Kidney (tissue), 14 donors: Measurements from ENCODE around the gene AJAP1. TPM values are rescaled to one million over a fixed set of nuclear protein-coding genes. Genes with fewer than 3 reads are reported as not detected.
"Not testable (repeated sequence)": the region's sequence is repeated elsewhere in the genome, so short reads cannot be mapped to it uniquely, and the experiment has no call there.

Experiments used
- DNase-seq, 5 donors: peaks; one replicate each; pipeline ENCODE4 v3.0.0-alpha.2; 2013 to 2020
- FAIRE-seq: peaks from 2 replicates; lab custom pipeline; 2012; peaks lifted over from hg19 to GRCh38; lab: Jason Lieb, UNC
- H3K27ac ChIP-seq, 2 donors: one replicate each; pipeline ENCODE4 v1.7.0; 2013; ENCODE audit warnings: low read depth in 2 of 2, low read length in 2 of 2, inconsistent platforms in 1 of 2
- H3K27me3 ChIP-seq: one replicate; pipeline ENCODE4 v1.7.1; 2013; ENCODE audit warnings: low read length, inconsistent platforms; ENCODE audit not compliant: control insufficient read depth, insufficient read depth
- H3K36me3 ChIP-seq, 3 donors: one replicate each; pipeline versions ENCODE4 v1.7.0 to v1.7.1; 2013; ENCODE audit warnings: low read length in 3 of 3, control low read depth in 1 of 3, inconsistent platforms in 1 of 3; ENCODE audit not compliant: insufficient read depth in 3 of 3, control insufficient read depth in 2 of 3
- H3K4me1 ChIP-seq, 3 donors: one replicate each; pipeline versions ENCODE4 v1.7.0 to v1.7.1; 2013; ENCODE audit warnings: low read length in 3 of 3, inconsistent platforms in 1 of 3, low read depth in 1 of 3; ENCODE audit not compliant: control insufficient read depth in 2 of 3, insufficient read depth in 2 of 3
- H3K4me3 ChIP-seq, 3 donors: one replicate each; pipeline versions ENCODE4 v1.7.0 to v1.8.1; 2013; ENCODE audit warnings: low read length in 3 of 3, control low read depth in 1 of 3, inconsistent platforms in 1 of 3
- H3K9ac ChIP-seq, 3 donors: one replicate each; pipeline versions ENCODE4 v1.7.0 to v1.7.1; 2013; ENCODE audit warnings: low read length in 3 of 3, control low read depth in 1 of 3, inconsistent platforms in 1 of 3
- H3K9me3 ChIP-seq, 3 donors: one replicate each; pipeline versions ENCODE4 v1.7.0 to v1.7.1; 2013; ENCODE audit warnings: low read length in 3 of 3, control low read depth in 1 of 3, inconsistent platforms in 1 of 3; ENCODE audit not compliant: control insufficient read depth in 2 of 3, insufficient read depth in 1 of 3
- intact Hi-C: fragments of 100-400 bp; cut with DNase I; formaldehyde crosslinking; loops from one replicate; pipeline ENCODE4 v1.11.1; 2022
- polyA plus RNA-seq: library from polyadenylated mRNA; stranded (reverse); fragments of 350-450 nt; fragmentation: Illumina TruSeq; extraction: RNeasy Lipid Tissue Mini Kit (QIAGEN cat#74804); gene quantifications from one replicate; pipeline ENCODE4 v1.2.3, GENCODE V29; 2014; ENCODE audit warnings: low read depth, low replicate concordance; ENCODE audit not compliant: insufficient read depth
- total RNA-seq: library from RNA; stranded (reverse); fragmentation: NEBNext Ultra II Directional; extraction: Animal tissue kit (Norgen Biotek cat#: 25700); gene quantifications from one replicate; pipeline ENCODE4 v1.2.1, GENCODE V29; 2021
- TF ChIP-seq, protein P1 (sequence below): IDR thresholded peaks from 3 replicates; pipeline ENCODE4 v1.5.1; 2012; ENCODE audit warnings: mild to moderate bottlenecking, moderate library complexity, borderline replicate concordance; ENCODE audit not compliant: insufficient read depth; ENCODE audit errors: extremely low read depth
- donor health status: control.
- donor health status: control.
- donor health status: control.
- donor health status: control.
- donor health status: control.
- donor health status: DM: yes; HTN: yes; CAD: no.
- donor health status: Normal renal cell carcinoma (clear cell type).

AJAP1 gene
- total and polyA plus RNA-seq, 2 donors from 2014 or later, result 2.7 to 5.5 TPM

DNA sequence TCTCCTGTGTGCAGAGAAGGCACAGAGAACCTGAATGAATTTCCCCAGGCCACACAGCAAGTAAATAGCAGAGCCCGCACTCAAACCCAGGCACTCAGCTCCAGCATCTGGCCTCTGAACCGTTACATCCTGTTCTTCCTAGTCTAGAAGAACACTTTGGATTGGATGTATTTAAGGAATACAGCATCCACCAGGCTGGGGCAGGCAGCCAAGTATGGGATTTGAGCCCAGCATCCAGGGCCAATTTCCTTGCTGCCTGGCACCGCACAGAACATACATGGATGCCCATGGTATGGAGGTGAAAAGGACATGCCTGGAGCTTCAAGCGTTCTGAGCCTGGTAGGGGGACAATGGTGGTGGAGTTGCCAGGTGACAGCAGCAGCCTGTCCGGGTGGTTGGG lies 9.7 kb downstream of the AJAP1 start:
- intact Hi-C loops, result no loop called here
- no peak for FAIRE-seq
- Histone ChIP-seq H3K4me3 (no peak overlapping the region), H3K9ac (no peak overlapping the region), H3K27ac (no peak overlapping the region), H3K9me3 (no peaks in the 10 kb centered on the region), H3K27me3 (peaks cover 2% of the 10 kb centered on the region), H3K36me3 (no peaks in the 10 kb centered on the region), H3K4me1 (no peaks in the 10 kb centered on the region)
- TF ChIP-seq, protein P1, sequence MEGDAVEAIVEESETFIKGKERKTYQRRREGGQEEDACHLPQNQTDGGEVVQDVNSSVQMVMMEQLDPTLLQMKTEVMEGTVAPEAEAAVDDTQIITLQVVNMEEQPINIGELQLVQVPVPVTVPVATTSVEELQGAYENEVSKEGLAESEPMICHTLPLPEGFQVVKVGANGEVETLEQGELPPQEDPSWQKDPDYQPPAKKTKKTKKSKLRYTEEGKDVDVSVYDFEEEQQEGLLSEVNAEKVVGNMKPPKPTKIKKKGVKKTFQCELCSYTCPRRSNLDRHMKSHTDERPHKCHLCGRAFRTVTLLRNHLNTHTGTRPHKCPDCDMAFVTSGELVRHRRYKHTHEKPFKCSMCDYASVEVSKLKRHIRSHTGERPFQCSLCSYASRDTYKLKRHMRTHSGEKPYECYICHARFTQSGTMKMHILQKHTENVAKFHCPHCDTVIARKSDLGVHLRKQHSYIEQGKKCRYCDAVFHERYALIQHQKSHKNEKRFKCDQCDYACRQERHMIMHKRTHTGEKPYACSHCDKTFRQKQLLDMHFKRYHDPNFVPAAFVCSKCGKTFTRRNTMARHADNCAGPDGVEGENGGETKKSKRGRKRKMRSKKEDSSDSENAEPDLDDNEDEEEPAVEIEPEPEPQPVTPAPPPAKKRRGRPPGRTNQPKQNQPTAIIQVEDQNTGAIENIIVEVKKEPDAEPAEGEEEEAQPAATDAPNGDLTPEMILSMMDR, result no peak
- no peak for DNase-seq

DNA sequence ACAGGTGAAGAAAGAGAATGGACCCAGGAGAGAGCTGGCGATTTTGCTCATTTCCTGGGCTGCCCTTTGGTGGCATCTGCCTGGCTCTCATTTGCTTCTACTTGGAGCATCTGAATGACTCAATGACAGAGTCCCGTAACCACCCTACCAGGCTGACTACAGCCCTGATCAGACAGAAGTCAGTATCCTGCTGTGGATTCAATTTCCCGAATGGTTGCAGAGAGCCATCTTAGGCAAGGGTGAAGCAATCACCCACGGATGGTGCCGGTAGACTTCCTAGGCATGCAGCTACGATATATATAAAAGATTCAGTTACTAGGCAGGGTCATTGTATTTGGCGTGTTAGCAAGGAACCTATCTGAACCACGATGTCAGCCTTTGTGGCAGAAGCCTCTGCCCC lies 10.2 kb downstream of the AJAP1 start:
- H3K36me3 ChIP-seq, result no peaks in the 10 kb centered on the region
- no peaks in the 10 kb centered on the region for H3K27me3 ChIP-seq
- TF ChIP-seq, protein P1, result no peak
- H3K9me3 ChIP-seq, result no peaks in the 10 kb centered on the region
- H3K4me3 ChIP-seq, result no peak overlapping the region
- no peaks in the 10 kb centered on the region for H3K4me1 ChIP-seq
- FAIRE-seq (no peak), DNase-seq (no peak)
- H3K9ac ChIP-seq, result no peak overlapping the region
- H3K27ac ChIP-seq, result no peak overlapping the region
- intact Hi-C loops, result no loop called here

DNA sequence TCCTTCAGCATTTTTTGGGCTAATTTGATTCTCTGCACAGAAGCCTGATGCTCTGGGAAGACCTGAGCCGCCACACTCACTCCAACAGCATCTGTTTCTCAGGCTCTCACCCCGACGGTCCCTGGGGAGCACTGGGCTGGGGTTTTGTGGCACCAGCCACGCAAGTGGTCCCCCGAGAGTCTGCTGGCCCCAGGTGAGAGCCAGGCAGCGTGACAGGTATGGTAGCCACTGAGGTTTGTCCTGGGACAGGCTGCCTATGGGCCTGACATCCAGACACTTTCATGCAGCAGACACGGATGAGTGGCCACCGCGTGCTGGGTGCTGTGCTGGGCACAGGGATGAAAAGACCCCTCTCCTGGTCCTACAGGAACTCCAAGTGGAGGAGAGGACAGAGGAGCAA lies 11.0 kb downstream of the AJAP1 start:
- Histone ChIP-seq H3K9ac (no peak overlapping the region), H3K9me3 (no peaks in the 10 kb centered on the region), H3K27ac (no peak overlapping the region), H3K4me1 (no peaks in the 10 kb centered on the region), H3K27me3 (no peaks in the 10 kb centered on the region), H3K4me3 (no peak overlapping the region), H3K36me3 (no peaks in the 10 kb centered on the region)
- no peak for FAIRE-seq
- TF ChIP-seq, protein P1, result no peak
- intact Hi-C loops, result no loop called here
- no peak for DNase-seq

DNA sequence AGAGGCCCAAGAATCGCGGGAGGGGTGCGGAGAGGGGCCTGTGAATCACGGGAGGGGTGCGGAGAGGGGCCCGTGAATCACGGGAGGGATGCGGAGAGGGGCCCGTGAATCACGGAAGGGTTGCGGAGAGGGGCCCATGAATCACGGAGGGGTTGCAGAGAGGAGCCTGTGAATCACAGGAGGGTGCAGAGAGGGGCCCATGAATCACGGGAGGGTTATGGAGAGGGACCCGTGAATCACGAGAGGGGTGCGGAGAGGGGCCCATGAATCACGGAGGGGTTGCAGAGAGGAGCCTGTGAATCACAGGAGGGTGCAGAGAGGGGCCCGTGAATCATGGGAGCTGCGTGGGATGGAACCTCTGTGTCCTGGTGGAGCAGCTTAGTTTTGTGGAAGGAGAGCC lies 12.3 kb downstream of the AJAP1 start:
- H3K27ac ChIP-seq, H3K9me3 ChIP-seq, H3K36me3 ChIP-seq, FAIRE-seq, intact Hi-C loops, H3K9ac ChIP-seq, DNase-seq, H3K4me3 ChIP-seq, H3K4me1 ChIP-seq, H3K27me3 ChIP-seq: not testable (repeated sequence)
